Coronary artery (tissue), 2 donors: ENCODE data around the gene TOM1L2.

ENCODE experiments used
- DNase-seq: peaks from one replicate; pipeline ENCODE4 v3.0.0-alpha.2; 2017; ENCODE audit warnings: low spot score
- H3K27ac ChIP-seq, 2 donors: fragments of 200-600 bp; sonication (generic); one replicate each; pipeline ENCODE4 v1.5.1; 2016 to 2019
- H3K4me3 ChIP-seq: fragments of 200-600 bp; sonication (generic); 2 replicates; pipeline ENCODE4 v1.5.1; 2016; ENCODE audit warnings: mild to moderate bottlenecking, moderate library complexity
- TF ChIP-seq, protein P1 (sequence below): fragments of 200-600 bp; sonication (generic); IDR thresholded peaks from one replicate; pipeline ENCODE4 v1.5.1; 2019; ENCODE audit warnings: antibody characterized with exemption

The TOM1L2 gene

DNA sequence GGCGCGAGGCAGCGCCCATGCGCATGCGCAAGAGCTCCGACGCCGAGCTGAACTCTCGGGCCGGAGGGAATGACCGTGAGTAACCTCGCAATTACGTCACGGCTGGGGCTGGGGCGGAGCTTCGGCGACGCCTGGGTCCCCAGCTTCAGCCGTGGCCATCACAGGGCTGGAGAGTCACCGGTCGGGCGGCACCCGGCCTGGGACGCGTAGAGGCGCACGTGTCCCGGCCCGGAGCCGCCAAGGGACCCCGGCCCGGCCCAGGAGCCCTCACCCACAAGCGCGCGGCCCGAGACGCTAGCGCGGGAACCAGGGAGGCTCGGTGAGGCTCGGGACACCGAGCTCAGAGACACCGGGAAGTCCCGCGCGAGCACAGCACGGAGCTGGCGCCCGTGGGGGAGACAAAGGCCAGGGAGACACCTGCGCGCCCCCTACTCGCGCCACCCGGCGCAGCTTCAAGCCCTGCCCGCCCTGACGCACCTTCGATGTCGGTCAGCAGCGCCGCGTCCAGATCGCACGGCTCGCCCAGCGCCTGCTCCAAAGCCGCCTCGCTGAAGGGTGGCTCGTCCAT is 135.9 kb downstream of the TOM1L2 start:
- Histone ChIP-seq H3K27ac (peak overlapping the region; percentile 99), H3K4me3 (peak overlapping the region; percentile 99)
- TF ChIP-seq, protein P1, sequence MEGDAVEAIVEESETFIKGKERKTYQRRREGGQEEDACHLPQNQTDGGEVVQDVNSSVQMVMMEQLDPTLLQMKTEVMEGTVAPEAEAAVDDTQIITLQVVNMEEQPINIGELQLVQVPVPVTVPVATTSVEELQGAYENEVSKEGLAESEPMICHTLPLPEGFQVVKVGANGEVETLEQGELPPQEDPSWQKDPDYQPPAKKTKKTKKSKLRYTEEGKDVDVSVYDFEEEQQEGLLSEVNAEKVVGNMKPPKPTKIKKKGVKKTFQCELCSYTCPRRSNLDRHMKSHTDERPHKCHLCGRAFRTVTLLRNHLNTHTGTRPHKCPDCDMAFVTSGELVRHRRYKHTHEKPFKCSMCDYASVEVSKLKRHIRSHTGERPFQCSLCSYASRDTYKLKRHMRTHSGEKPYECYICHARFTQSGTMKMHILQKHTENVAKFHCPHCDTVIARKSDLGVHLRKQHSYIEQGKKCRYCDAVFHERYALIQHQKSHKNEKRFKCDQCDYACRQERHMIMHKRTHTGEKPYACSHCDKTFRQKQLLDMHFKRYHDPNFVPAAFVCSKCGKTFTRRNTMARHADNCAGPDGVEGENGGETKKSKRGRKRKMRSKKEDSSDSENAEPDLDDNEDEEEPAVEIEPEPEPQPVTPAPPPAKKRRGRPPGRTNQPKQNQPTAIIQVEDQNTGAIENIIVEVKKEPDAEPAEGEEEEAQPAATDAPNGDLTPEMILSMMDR: no peak
- peak; percentile 98 for DNase-seq

DNA sequence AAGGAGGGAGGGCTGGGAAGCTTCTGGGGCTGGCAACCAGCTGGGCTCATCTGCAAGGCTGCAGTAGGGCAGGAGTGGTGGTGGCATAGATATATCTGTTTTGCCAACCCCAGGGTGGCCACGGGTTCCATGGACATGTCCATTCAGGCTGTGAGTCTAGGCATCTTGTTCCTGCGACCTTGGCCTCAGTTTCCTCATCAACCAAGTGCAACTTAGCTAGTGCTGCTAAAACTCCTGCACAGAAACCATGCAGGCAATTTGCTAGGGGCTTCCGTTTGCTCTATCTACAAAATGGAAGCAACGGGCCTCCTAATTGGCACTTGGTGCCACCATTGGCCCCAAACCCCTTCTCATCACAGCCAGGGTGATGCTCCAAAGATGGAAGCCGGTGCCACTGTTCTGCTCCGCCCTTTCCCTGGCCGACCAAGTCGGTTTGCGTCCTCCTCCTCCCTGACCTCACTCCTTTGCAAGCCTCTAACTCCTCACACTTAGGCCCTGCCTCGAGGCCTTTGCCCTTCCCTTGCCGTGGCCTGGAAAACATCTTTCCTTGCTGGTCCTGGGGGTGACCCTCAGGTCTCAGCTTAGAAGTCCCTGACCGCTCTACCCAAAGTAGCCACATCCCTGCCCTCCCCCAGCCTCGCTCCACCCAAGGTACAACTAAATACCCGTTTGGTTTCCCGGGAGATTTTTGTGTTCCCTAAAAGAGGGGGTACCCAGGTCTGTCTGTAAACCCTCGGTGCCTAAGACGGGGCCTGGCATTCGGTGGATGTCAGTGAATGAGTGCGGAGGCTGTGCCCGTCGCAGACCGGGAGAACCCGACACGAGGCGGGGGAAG is 136.6 kb downstream of the TOM1L2 start:
- no peak for DNase-seq
- Histone ChIP-seq H3K27ac (peak overlapping the region; percentile 99), H3K4me3 (peak overlapping the region; percentile 99)
- TF ChIP-seq, protein P1: no peak

DNA sequence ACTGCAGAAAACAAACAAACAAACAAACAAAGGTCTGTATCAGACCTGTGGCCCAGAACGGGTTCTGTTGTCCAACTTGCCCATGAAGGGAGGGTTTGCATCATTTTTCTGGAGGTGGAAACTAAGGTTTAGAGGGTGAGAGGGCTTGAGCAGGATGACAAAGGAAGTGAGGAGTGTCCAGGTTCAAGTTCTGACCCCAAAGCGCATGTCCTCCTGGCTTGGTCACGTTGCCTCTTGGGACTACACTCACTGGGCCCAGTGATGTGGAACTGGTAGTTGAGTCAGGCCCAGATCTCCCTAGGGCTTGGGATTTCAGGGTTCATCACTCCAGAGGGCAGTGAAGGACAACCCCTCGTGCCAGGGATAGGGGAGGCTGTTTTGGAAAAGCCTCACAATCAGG is 137.2 kb downstream of the TOM1L2 start:
- DNase-seq: no peak
- Histone ChIP-seq H3K4me3 (peak overlapping the region; percentile 99), H3K27ac (peak overlapping the region in 1 of 2 donors; percentile 99)
- TF ChIP-seq, protein P1: no peak

DNA sequence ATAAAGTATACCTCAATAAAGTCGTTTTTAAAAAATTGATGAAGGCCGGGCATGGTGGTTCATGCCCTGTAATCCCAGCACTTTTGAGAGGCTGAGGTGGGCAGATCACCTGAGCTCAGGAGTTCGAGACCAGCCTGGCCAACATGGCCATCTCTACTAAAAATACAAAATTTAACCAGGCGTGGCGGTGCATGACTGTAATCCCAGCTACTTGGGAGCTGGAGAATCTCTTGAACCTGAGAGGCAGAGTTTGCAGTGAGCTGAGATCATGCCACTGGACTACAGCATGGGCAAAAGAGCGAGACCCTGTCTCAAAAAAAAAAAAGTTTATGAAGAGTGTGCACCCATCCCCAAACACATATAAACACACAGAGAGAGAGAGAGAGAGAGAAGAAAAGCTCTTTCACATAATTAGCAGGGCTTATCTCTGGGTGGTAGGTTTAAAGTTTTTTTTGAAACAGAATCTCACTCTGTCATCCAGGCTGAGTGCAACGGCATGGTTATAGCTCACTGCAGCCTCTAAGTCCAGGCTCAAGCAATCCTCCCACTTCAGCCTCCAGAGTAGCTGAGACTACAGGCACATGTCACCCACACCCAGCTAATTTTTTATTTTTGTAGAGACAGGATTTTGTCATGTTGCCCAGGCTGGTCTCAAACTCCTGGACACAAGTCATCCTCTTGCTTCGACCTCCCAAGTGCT is 138.4 kb downstream of the TOM1L2 start:
- TF ChIP-seq, protein P1: no peak
- no peak overlapping the region for H3K27ac ChIP-seq
- DNase-seq: no peak
- H3K4me3 ChIP-seq: no peak overlapping the region

DNA sequence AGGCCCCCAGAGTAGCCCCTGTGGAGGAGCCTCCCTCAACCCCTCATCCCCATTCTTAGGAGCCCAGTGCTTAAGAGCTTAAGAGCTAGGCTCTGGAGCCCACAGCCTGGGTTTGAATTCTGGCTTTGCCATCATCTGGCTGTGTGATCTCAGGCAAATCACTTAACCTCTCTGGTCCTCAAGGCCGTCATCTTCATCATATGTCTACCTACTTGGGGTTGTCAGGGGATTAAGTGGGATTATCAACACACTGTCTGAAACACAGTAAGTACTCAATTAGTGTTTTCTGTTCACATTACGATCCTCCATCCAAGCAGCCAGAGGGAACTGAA is 140.2 kb downstream of the TOM1L2 start:
- Histone ChIP-seq H3K4me3 (no peak overlapping the region), H3K27ac (peak overlapping the region in 1 of 2 donors; percentile 28)
- no peak for DNase-seq
- TF ChIP-seq, protein P1: no peak

DNA sequence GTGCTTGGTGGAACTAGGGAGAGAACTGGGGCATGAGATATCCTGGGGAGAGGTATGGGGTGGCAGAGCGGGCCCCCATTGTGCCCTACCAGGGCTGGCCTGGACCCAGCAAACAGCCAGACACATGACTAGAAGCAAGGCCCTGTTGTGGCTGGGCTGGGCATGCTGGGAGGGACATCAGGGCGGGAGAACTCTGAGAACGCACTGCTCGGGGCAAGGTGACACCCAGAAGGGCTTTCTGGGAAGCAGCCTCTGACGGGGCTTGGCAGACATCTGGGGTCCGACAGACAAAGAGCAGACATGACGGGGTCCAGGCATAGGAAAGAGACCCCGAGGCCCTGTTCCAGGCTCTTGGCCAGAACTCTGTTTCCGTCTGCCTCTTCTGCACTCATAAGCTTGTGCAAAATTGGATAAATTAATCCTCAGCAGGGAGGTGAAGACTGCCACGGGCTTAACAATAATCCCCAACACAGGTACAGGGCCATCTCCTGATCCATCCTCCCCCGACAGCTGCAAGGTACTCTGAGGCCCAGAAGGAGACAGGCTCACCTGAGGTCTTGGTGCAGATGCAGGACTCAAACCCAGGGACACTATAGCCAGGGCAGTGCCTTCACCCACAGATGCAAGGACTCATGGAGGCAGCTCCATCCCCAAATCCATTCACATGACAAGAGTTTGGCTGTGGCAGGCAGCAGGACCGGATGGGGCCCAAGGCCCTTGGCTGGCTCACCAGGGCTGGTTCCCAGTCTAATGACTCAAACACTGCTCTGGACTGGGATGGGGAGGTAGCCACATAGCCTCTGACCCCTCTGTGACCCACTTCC is 140.8 kb downstream of the TOM1L2 start:
- TF ChIP-seq, protein P1: no peak
- peak overlapping the region in 1 of 2 donors; percentile 28 for H3K27ac ChIP-seq
- no peak for DNase-seq
- H3K4me3 ChIP-seq: no peak overlapping the region
